Osteocyte (in vitro differentiated cells): ENCODE results near the gene SPTB. TPM values are rescaled to one million over a fixed set of nuclear protein-coding genes. Genes with fewer than 3 reads are reported as not detected.

ENCODE experiments used
- DNase-seq: peaks from one replicate; pipeline ENCODE4 v3.0.0; 2021; ENCODE audit warnings: mixed read lengths; ENCODE audit not compliant: unreplicated experiment; ENCODE audit errors: extremely low spot score
- H3K27ac Mint-ChIP-seq: one replicate; pipeline ENCODE4 v1.8.0; 2021; ENCODE audit warnings: mild to moderate bottlenecking, mixed read lengths; ENCODE audit not compliant: unreplicated experiment
- H3K27me3 Mint-ChIP-seq: one replicate; pipeline ENCODE4 v1.8.0; 2021; ENCODE audit warnings: mixed read lengths; ENCODE audit not compliant: unreplicated experiment
- H3K36me3 Mint-ChIP-seq: one replicate; pipeline ENCODE4 v1.8.0; 2021; ENCODE audit warnings: mixed read lengths; ENCODE audit not compliant: unreplicated experiment
- H3K4me1 Mint-ChIP-seq: one replicate; pipeline ENCODE4 v1.8.0; 2021; ENCODE audit warnings: mixed read lengths; ENCODE audit not compliant: unreplicated experiment
- H3K4me3 Mint-ChIP-seq: one replicate; pipeline ENCODE4 v1.8.0; 2021; ENCODE audit warnings: mild to moderate bottlenecking, moderate library complexity, mixed read lengths; ENCODE audit not compliant: unreplicated experiment
- H3K9me3 Mint-ChIP-seq: one replicate; pipeline ENCODE4 v1.8.0; 2021; ENCODE audit warnings: mixed read lengths; ENCODE audit not compliant: unreplicated experiment
- CTCF ChIP-seq: fragments of 200-600 bp; sonication (generic); IDR thresholded peaks from 2 replicates; pipeline ENCODE4 v1.5.0; 2021; ENCODE audit warnings: antibody characterized with exemption, mild to moderate bottlenecking, moderate library complexity
- total RNA-seq: library from RNA; stranded (reverse); gene quantifications from 2 replicates; pipeline ENCODE4 v1.2.1, GENCODE V29; 2021

Gene SPTB
- total RNA-seq, 1 donor from 2014 or later, result 0.35 TPM

GRCh38 chr14:64830961-64831360, 48.7 kb downstream of the SPTB start:
- TF ChIP-seq CTCF, result no peak
- Mint-ChIP-seq H3K27ac (no peak overlapping the region), H3K36me3 (no peaks in the 10 kb centered on the region), H3K4me1 (no peaks in the 10 kb centered on the region), H3K27me3 (peaks cover 37% of the 10 kb centered on the region), H3K4me3 (no peak overlapping the region), H3K9me3 (no peaks in the 10 kb centered on the region)
- no peak for DNase-seq

GRCh38 chr14:64828071-64828470, 51.6 kb downstream of the SPTB start:
- Mint-ChIP-seq H3K27ac (no peak overlapping the region), H3K9me3 (no peaks in the 10 kb centered on the region), H3K36me3 (no peaks in the 10 kb centered on the region), H3K27me3 (peaks cover 29% of the 10 kb centered on the region), H3K4me1 (peaks cover 4% of the 10 kb centered on the region), H3K4me3 (no peak overlapping the region)
- TF ChIP-seq CTCF, result no peak
- no peak for DNase-seq

GRCh38 chr14:64826845-64827244, 52.9 kb downstream of the SPTB start:
- no peaks in the 10 kb centered on the region for H3K36me3 Mint-ChIP-seq
- H3K27me3 Mint-ChIP-seq, result peaks cover 29% of the 10 kb centered on the region
- H3K9me3 Mint-ChIP-seq, result no peaks in the 10 kb centered on the region
- H3K4me3 Mint-ChIP-seq, result no peak overlapping the region
- peaks cover 6% of the 10 kb centered on the region for H3K4me1 Mint-ChIP-seq
- DNase-seq, result no peak
- no peak for TF ChIP-seq CTCF
- no peak overlapping the region for H3K27ac Mint-ChIP-seq

GRCh38 chr14:64826333-64826732, 53.4 kb downstream of the SPTB start:
- Mint-ChIP-seq H3K4me1 (peaks cover 6% of the 10 kb centered on the region), H3K27me3 (peaks cover 29% of the 10 kb centered on the region), H3K36me3 (no peaks in the 10 kb centered on the region), H3K27ac (no peak overlapping the region), H3K4me3 (no peak overlapping the region), H3K9me3 (no peaks in the 10 kb centered on the region)
- no peak for TF ChIP-seq CTCF
- DNase-seq, result no peak

- Mint-ChIP-seq H3K4me1 (peaks cover 6% of the 10 kb centered on the region), H3K9me3 (no peaks in the 10 kb centered on the region), H3K36me3 (no peaks in the 10 kb centered on the region), H3K27ac (no peak overlapping the region), H3K27me3 (peaks cover 29% of the 10 kb centered on the region), H3K4me3 (no peak overlapping the region)
- DNase-seq, result no peak
- TF ChIP-seq CTCF, result no peak
These were observed 54.2 kb downstream of the SPTB start for GRCh38 chr14:64825509-64825908.
